GM12874 (cell line): Measurements from ENCODE around the gene CER1.

Experiments
- CTCF ChIP-seq: IDR thresholded peaks from 2 replicates; pipeline ENCODE4 v1.5.1; 2011; ENCODE audit warnings: low read depth, mild to moderate bottlenecking, control low read depth, low read length, moderate library complexity; ENCODE audit not compliant: insufficient read depth

The CER1 gene

GRCh38 chr9:14756291-14756690 is 33.8 kb upstream of the CER1 start:
- no peak for TF ChIP-seq CTCF

GRCh38 chr9:14752871-14753270 is 30.3 kb upstream of the CER1 start:
- no peak for TF ChIP-seq CTCF

- no peak for TF ChIP-seq CTCF
Observed at GRCh38 chr9:14752271-14752670, 29.7 kb upstream of the CER1 start.

GRCh38 chr9:14750821-14751220 is 28.3 kb upstream of the CER1 start:
- TF ChIP-seq CTCF, result no peak

- TF ChIP-seq CTCF, result no peak
Observed at GRCh38 chr9:14749741-14750211, 27.2 kb upstream of the CER1 start.

- TF ChIP-seq CTCF, result no peak
Observed at GRCh38 chr9:14748373-14748772, 25.8 kb upstream of the CER1 start.

GRCh38 chr9:14747111-14747510 is 24.6 kb upstream of the CER1 start:
- no peak for TF ChIP-seq CTCF

- TF ChIP-seq CTCF, result no peak
Observed at GRCh38 chr9:14746626-14747025, 24.1 kb upstream of the CER1 start.
